ENCODE results near the gene KLRK1. TPM values are rescaled to one million over a fixed set of nuclear protein-coding genes. Genes with fewer than 3 reads are reported as not detected.
"Not testable (repeated sequence)": the region's sequence is repeated elsewhere in the genome, so short reads cannot be mapped to it uniquely, and the experiment has no call there.

Gene KLRK1
- total and polyA plus RNA-seq, 4 donors: 0.59 to 3.5 (median 1.7) TPM

GRCh38 chr12:10394531-10395152, 4.8 kb upstream of the KLRK1 start:
- H3K27me3 ChIP-seq (ENCODE audit: control insufficient read depth in 1 of 2, insufficient read depth in 2 of 2, low read length in 1 of 2); DNase-seq; H3K4me3 ChIP-seq (ENCODE audit: low read length in 2 of 2); H3K9me3 ChIP-seq (ENCODE audit: control insufficient read depth, low read length); H3K4me1 ChIP-seq (ENCODE audit: control insufficient read depth in 1 of 2, insufficient read depth in 2 of 2, low read length in 2 of 2); H3K27ac ChIP-seq (ENCODE audit: low read depth in 1 of 2, low read length in 2 of 2); ATAC-seq (ENCODE audit: low FRiP score); H3K36me3 ChIP-seq (ENCODE audit: control insufficient read depth in 1 of 2, insufficient read depth in 2 of 2, low read length in 1 of 2); intact Hi-C loops (cut with DNase I): not testable (repeated sequence)
- WGBS, 2 donors: 54 to 65% methylated on average over 9 to 11 of the region's 11 CpGs

- Histone ChIP-seq H3K27ac (ENCODE audit: low read depth in 1 of 2, low read length in 2 of 2) (no peak overlapping the region), H3K4me3 (ENCODE audit: low read length in 2 of 2) (no peak overlapping the region), H3K4me1 (ENCODE audit: control insufficient read depth in 1 of 2, insufficient read depth in 2 of 2, low read length in 2 of 2) (no peaks in the 10 kb centered on the region), H3K9me3 (ENCODE audit: control insufficient read depth, low read length) (no peaks in the 10 kb centered on the region), H3K27me3 (ENCODE audit: control insufficient read depth in 1 of 2, insufficient read depth in 2 of 2, low read length in 1 of 2) (no peaks in the 10 kb centered on the region), H3K36me3 (ENCODE audit: control insufficient read depth in 1 of 2, insufficient read depth in 2 of 2, low read length in 1 of 2) (no peaks in the 10 kb centered on the region)
- ATAC-seq (ENCODE audit: low FRiP score) (no peak), DNase-seq (no peak)
- intact Hi-C loops (cut with DNase I): no loop called here
- 59 to 62% methylated on average over 3 of the region's 3 CpGs for WGBS, 2 donors
Measured at GRCh38 chr12:10393291-10393690, 3.5 kb upstream of the KLRK1 start.

GRCh38 chr12:10392394-10392930, 2.6 kb upstream of the KLRK1 start:
- DNase-seq: peak in 1 of 2 donors; percentile 67
- H3K27ac ChIP-seq (ENCODE audit: low read depth in 1 of 2, low read length in 2 of 2): no peak overlapping the region
- intact Hi-C loops (cut with DNase I): no loop called here
- no peaks in the 10 kb centered on the region for H3K27me3 ChIP-seq (ENCODE audit: control insufficient read depth in 1 of 2, insufficient read depth in 2 of 2, low read length in 1 of 2)
- WGBS, 2 donors: 31 to 37% methylated on average over 7 of the region's 7 CpGs
- no peaks in the 10 kb centered on the region for H3K9me3 ChIP-seq (ENCODE audit: control insufficient read depth, low read length)
- no peaks in the 10 kb centered on the region for H3K36me3 ChIP-seq (ENCODE audit: control insufficient read depth in 1 of 2, insufficient read depth in 2 of 2, low read length in 1 of 2)
- ATAC-seq (ENCODE audit: low FRiP score): peak; percentile 50
- H3K4me1 ChIP-seq (ENCODE audit: control insufficient read depth in 1 of 2, insufficient read depth in 2 of 2, low read length in 2 of 2): no peaks in the 10 kb centered on the region
- no peak overlapping the region for H3K4me3 ChIP-seq (ENCODE audit: low read length in 2 of 2)

GRCh38 chr12:10390991-10391390, 1.1 kb upstream of the KLRK1 start:
- intact Hi-C loops (cut with DNase I): not testable (repeated sequence)

GRCh38 chr12:10388624-10389413, 1.0 kb downstream of the KLRK1 start:
- DNase-seq (no peak), ATAC-seq (ENCODE audit: low FRiP score) (no peak)
- no peaks in the 10 kb centered on the region for H3K27me3 ChIP-seq (ENCODE audit: control insufficient read depth in 1 of 2, insufficient read depth in 2 of 2, low read length in 1 of 2)
- intact Hi-C loops (cut with DNase I): no loop called here
- no peaks in the 10 kb centered on the region for H3K9me3 ChIP-seq (ENCODE audit: control insufficient read depth, low read length)
- H3K4me1 ChIP-seq (ENCODE audit: control insufficient read depth in 1 of 2, insufficient read depth in 2 of 2, low read length in 2 of 2): no peaks in the 10 kb centered on the region
- no peak overlapping the region for H3K27ac ChIP-seq (ENCODE audit: low read depth in 1 of 2, low read length in 2 of 2)
- H3K36me3 ChIP-seq (ENCODE audit: control insufficient read depth in 1 of 2, insufficient read depth in 2 of 2, low read length in 1 of 2): no peaks in the 10 kb centered on the region
- WGBS, 2 donors: 62 to 66% methylated on average over 9 of the region's 9 CpGs
- no peak overlapping the region for H3K4me3 ChIP-seq (ENCODE audit: low read length in 2 of 2)

More at GRCh38 chr12:10390991-10391390, 1.1 kb upstream of the KLRK1 start:
- not testable (repeated sequence) for H3K4me3 ChIP-seq (ENCODE audit: low read length in 2 of 2); H3K27ac ChIP-seq (ENCODE audit: low read depth in 1 of 2, low read length in 2 of 2); DNase-seq; H3K27me3 ChIP-seq (ENCODE audit: control insufficient read depth in 1 of 2, insufficient read depth in 2 of 2, low read length in 1 of 2); H3K9me3 ChIP-seq (ENCODE audit: control insufficient read depth, low read length); H3K4me1 ChIP-seq (ENCODE audit: control insufficient read depth in 1 of 2, insufficient read depth in 2 of 2, low read length in 2 of 2); H3K36me3 ChIP-seq (ENCODE audit: control insufficient read depth in 1 of 2, insufficient read depth in 2 of 2, low read length in 1 of 2); ATAC-seq (ENCODE audit: low FRiP score)
- WGBS, 2 donors: 95 to 97% methylated on average over 7 of the region's 7 CpGs

GRCh38 chr12:10387498-10387897, 2.3 kb downstream of the KLRK1 start:
- H3K4me3 ChIP-seq (ENCODE audit: low read length in 2 of 2); ATAC-seq (ENCODE audit: low FRiP score); H3K9me3 ChIP-seq (ENCODE audit: control insufficient read depth, low read length); intact Hi-C loops (cut with DNase I); H3K36me3 ChIP-seq (ENCODE audit: control insufficient read depth in 1 of 2, insufficient read depth in 2 of 2, low read length in 1 of 2); DNase-seq; H3K27ac ChIP-seq (ENCODE audit: low read depth in 1 of 2, low read length in 2 of 2); H3K4me1 ChIP-seq (ENCODE audit: control insufficient read depth in 1 of 2, insufficient read depth in 2 of 2, low read length in 2 of 2); H3K27me3 ChIP-seq (ENCODE audit: control insufficient read depth in 1 of 2, insufficient read depth in 2 of 2, low read length in 1 of 2): not testable (repeated sequence)
- 90 to 94% methylated on average over 6 of the region's 6 CpGs for WGBS, 2 donors

GRCh38 chr12:10386857-10387256, 3.0 kb downstream of the KLRK1 start:
- intact Hi-C loops (cut with DNase I): no loop called here
- Histone ChIP-seq H3K36me3 (ENCODE audit: control insufficient read depth in 1 of 2, insufficient read depth in 2 of 2, low read length in 1 of 2) (no peaks in the 10 kb centered on the region), H3K27ac (ENCODE audit: low read depth in 1 of 2, low read length in 2 of 2) (no peak overlapping the region), H3K4me3 (ENCODE audit: low read length in 2 of 2) (no peak overlapping the region), H3K4me1 (ENCODE audit: control insufficient read depth in 1 of 2, insufficient read depth in 2 of 2, low read length in 2 of 2) (no peaks in the 10 kb centered on the region), H3K9me3 (ENCODE audit: control insufficient read depth, low read length) (no peaks in the 10 kb centered on the region), H3K27me3 (ENCODE audit: control insufficient read depth in 1 of 2, insufficient read depth in 2 of 2, low read length in 1 of 2) (no peaks in the 10 kb centered on the region)
- ATAC-seq (ENCODE audit: low FRiP score) (no peak), DNase-seq (no peak)
- WGBS, 2 donors: 49 to 55% methylated on average over 1 of the region's 1 CpG

GRCh38 chr12:10385166-10385613, 4.7 kb downstream of the KLRK1 start:
- ATAC-seq (ENCODE audit: low FRiP score): no peak
- intact Hi-C loops (cut with DNase I): no loop called here
- Histone ChIP-seq H3K4me3 (ENCODE audit: low read length in 2 of 2) (no peak overlapping the region), H3K27ac (ENCODE audit: low read depth in 1 of 2, low read length in 2 of 2) (no peak overlapping the region), H3K36me3 (ENCODE audit: control insufficient read depth in 1 of 2, insufficient read depth in 2 of 2, low read length in 1 of 2) (no peaks in the 10 kb centered on the region), H3K4me1 (ENCODE audit: control insufficient read depth in 1 of 2, insufficient read depth in 2 of 2, low read length in 2 of 2) (no peaks in the 10 kb centered on the region), H3K27me3 (ENCODE audit: control insufficient read depth in 1 of 2, insufficient read depth in 2 of 2, low read length in 1 of 2) (no peaks in the 10 kb centered on the region), H3K9me3 (ENCODE audit: control insufficient read depth, low read length) (no peaks in the 10 kb centered on the region)
- 46 to 58% methylated on average over 2 of the region's 2 CpGs for WGBS, 2 donors
- no peak for DNase-seq

GRCh38 chr12:10384191-10384590, 5.7 kb downstream of the KLRK1 start:
- intact Hi-C loops (cut with DNase I): no loop called here
- no peaks in the 10 kb centered on the region for H3K4me1 ChIP-seq (ENCODE audit: control insufficient read depth in 1 of 2, insufficient read depth in 2 of 2, low read length in 2 of 2)
- DNase-seq: no peak
- H3K9me3 ChIP-seq (ENCODE audit: control insufficient read depth, low read length): no peaks in the 10 kb centered on the region
- H3K27ac ChIP-seq (ENCODE audit: low read depth in 1 of 2, low read length in 2 of 2): no peak overlapping the region
- no peak for ATAC-seq (ENCODE audit: low FRiP score)
- H3K36me3 ChIP-seq (ENCODE audit: control insufficient read depth in 1 of 2, insufficient read depth in 2 of 2, low read length in 1 of 2): no peaks in the 10 kb centered on the region
- H3K27me3 ChIP-seq (ENCODE audit: control insufficient read depth in 1 of 2, insufficient read depth in 2 of 2, low read length in 1 of 2): no peaks in the 10 kb centered on the region
- WGBS, 2 donors: 84 to 88% methylated on average over 3 of the region's 3 CpGs
- no peak overlapping the region for H3K4me3 ChIP-seq (ENCODE audit: low read length in 2 of 2)

Measured in aorta (tissue), 5 donors.